ENCODE results near the gene CRAMP1.
A peak's percentile ranks its signal among the peaks of the same experiment; 100 is the strongest.

Gene CRAMP1

GRCh38 chr16:1597154-1597553 lies 15.0 kb upstream of the CRAMP1 start:
- DNase-seq = no peak

DNA sequence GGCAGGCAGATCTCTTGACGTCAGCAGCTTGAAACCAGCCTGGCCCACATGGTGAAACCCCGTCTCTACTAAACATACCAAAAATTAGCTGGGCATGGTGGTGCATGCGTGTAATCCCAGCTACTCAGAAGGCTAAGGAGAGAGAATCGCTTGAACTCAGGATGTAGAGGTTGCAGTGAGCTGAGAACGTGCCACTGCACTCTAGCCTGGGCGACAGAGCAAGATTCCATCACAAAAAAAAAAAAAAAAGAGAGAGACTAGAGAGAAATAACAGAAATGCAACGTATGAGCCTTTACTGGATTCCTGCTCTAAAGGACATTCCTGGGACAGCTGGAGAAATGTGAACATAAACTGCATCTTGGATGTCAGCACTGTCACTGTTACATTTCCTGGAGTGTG lies 11.1 kb upstream of the CRAMP1 start:
- DNase-seq = no peak

DNA sequence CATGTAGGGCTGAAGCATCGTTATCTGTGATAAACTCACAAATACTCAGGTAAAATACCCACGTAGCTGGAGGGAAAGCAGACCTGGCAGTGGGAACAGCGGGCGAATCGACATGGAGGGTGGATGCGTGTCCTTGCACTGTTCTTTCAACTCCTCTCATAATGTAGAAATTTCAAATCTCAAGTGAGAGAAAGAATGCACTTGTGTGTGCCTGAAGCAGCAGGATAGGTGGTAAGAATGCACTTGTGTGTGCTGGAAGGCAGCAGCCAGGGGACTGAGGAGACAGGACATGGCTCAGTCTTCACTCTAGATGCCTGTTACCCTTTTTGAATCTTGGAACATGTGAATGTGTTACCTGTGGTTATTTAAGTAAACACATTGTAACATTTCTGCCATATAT lies 10.7 kb upstream of the CRAMP1 start:
- no peak for DNase-seq

DNA sequence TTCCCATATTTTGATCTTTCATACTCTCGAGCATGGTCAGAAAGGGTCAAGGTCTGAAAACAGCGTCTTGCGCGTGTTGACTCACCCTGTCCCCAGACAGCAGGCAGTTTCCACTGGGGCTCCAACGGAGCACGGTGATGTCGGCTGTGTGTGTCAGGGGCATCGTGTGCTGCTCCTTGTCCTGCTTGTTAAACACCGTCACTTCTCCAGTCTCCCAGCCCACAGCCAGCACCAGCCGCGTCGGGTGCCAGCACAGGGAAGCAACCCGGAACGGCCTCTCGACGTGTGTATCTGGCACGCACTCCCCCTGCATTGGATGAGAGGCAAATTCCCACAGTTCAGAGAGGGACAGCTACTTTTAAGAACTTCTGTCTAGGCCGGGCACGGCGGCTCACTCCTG lies 9.9 kb upstream of the CRAMP1 start:
- no peak for DNase-seq

- no peak for DNase-seq
Measured at GRCh38 chr16:1606774-1607173, 5.4 kb upstream of the CRAMP1 start.

DNA sequence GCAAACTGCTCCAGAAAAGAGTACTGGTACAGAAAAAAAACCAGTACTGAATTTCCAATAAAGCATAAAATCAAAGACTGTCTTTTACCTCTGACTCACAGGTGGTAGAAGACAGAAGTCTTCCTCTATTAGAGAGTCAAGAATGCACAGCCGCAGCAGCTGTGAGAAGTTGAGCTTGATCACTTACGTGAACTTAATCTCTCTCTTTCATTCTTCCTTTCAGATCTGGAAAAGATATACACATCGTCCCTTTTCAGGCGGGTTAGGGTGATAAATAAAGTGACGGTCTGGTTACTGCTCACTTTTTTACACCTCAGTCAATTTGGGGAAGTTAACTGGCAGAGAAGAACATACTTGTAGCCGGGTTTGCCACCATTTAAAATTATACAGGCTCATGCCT lies 4.2 kb upstream of the CRAMP1 start:
- DNase-seq = no peak

GRCh38 chr16:1610071-1610898 lies 1.9 kb upstream of the CRAMP1 start:
- DNase-seq = peak; percentile 88

DNA sequence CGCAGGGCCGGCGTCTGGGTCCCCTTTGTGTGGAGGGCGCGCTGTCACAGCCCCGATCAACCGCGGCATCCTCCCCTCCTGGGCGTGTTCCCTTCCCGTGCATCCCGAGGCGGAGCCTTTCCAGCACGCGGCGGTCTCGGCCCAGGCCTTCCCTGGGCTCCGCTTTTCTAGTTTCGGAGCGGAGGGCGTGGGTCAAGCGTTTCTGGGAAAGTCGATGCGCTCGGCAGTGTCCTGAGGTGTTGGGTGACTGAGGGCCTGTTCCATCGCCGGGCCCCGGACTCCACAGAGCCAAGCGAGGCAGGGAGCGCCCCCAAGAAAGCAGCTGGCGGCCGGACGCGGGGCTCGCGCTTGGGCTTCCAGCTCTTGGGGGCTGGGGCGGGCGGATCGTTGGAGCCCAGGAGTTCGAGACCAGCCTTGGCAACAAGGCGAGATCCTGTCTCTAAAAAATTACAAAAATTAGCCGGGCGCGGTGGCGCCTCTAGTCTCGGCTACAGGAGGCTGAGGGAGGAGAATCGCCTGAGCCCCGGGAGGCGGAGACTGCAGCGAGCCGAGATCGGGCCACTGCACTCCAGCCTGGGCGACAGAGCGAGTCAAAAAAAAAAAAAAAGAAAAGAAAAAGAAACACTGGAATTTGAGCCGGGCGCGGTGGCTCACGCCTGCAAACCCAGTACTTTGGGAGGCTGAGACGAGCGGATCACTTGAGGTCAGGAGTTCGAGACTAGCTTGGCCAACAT lies 1.1 kb upstream of the CRAMP1 start:
- DNase-seq = no peak

DNA sequence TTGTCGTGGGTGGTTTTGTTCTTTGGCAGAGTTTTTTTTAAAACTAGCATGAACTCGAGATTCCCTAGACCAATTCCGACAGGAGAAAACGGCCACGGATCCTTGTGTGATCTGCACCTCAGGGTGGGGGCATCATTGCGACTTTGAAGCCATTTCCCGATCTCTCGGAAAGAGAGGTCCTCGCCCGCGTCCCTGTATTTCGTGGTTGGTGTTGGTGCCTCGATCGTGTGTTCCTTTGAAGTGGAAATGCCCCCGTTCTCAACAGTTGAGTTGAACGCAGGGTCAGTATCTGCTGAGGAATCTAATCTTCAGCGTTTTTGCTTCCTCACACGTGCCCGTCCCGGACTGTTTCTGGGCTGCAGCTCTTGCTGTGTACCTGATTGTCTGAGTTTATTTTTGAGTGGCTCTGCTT lies 1.1 kb downstream of the CRAMP1 start:
- no peak for DNase-seq

DNA sequence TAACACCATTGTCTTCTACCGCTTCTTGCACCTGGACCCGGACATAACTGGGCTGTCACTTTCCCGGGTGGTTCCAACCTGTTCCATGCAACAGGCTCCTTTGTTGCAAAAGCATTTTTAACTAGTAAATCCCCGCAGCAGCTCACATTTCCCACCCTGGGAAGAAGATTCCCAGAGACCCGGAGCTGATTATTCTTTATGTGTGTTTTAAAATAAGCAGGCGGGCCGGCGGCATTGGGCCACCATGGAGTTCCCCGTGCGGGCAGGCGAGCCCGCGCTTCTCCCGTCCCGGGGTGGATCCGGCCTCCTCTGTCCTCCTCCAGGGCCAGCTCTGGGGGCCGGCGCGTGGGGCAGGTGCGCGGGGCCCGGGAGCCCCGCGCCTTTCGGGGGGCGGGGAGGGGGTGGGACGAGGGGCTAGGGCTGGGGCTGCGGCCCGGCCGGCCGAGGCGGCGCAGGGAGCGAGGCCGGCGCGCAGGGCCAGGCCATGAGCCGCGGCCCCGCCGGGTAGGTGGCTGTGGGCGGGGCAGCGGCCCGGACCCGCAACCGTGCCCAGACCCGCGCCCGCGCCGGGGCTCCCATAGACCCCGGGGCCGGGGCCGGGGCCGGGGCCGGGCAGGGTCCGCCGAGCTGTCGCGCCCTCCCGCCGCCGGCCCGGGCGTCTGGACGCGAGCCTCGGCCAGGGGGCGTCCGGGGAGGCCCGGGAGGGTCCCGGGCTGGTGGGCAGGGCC lies 1.7 kb downstream of the CRAMP1 start:
- DNase-seq = no peak

DNA sequence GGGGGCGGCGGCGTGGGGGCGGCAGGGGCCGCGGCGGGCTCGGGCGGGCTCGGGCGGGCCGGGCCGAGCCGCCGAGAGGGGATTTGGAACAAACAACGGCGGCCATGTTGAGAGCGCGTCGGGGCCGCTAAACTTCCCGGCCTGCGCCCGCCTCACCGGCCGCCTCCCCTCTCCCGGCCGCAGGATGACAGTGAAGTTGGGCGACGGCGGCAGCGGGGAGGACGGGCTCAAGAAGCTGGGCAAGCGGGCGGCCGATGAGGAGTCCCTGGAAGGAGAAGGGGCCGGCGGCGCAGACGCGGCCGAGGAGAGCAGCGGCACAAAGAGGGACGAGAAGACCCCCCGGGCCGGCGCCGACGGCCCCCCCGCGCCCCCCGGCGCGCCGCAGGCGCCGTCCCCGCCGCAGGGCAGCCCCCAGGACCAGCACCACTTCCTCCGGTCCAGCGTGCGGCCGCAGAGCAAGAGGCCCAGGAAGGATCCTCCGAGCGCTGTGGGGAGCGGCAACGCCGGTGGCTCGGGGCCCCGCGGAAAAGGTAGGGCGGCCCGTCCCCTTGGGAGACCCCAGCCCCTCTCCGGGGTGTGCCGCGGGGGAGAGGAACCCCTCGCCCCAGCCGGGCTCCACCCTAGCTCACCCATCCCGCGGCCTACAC lies 2.4 kb downstream of the CRAMP1 start:
- peak; percentile 12 for DNase-seq

- no peak for DNase-seq
Measured at GRCh38 chr16:1615761-1616160, 3.6 kb downstream of the CRAMP1 start.

- no peak for DNase-seq
Measured at GRCh38 chr16:1619976-1620375, 7.8 kb downstream of the CRAMP1 start.

GRCh38 chr16:1620391-1620790 lies 8.2 kb downstream of the CRAMP1 start:
- DNase-seq = no peak

DNA sequence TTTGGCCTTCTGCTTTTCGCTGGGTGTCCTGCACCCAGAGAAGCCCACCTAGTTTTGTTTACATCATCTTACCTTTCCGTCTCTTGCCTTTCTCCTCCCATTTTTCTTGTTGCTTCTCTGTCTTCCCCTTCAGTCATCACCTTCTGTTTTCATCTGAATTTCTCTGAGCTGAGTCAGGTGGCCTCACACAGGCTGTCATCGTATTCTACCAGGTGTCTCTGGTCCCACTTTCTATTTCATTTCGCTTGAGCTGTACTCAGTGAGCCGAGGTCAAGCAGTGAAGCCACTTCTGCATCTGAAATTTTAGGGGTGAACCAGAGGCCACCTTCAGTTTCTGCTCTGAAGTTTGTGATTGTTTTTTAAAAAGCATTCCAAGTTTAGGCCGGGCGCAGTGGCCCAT lies 9.7 kb downstream of the CRAMP1 start:
- DNase-seq = no peak

DNA sequence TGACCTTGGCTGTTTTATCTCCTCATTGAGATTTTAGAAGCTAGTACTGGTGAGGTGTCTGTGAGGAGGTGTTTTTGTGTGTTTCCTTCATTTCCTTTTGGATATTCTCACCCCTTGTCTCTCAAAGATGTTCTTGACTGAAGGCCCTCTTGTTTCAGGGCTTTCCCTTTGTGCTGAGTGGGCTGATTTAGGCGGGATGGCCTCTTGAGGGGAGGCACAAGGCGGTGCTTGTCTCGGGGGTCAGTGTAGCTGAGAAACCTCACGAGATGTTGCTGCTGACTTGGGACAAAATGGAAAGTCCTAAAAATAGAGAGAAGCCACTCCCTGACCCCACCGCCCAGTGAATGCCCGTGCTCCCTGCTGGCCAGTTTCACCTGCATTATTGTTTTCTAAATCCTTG lies 14.2 kb downstream of the CRAMP1 start:
- DNase-seq = no peak

DNA sequence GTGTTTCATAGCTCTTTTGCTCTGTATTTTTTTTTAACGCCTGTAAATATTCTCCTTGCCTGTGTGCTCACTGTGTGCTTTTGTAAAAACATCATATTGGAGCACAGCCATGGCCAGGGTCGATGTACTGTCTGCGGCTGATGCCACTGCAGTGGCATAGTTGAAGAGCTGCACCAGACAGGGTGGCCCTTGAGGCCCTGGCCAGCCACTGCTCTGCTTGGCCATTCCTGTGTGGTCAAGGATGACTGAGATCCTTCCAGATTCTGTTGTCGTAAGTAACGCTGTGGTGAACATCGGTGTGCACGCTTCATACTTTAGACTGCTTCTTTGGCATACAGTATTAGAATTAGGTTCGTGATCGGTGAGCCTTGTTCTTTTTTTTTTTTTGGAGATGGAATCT lies 14.6 kb downstream of the CRAMP1 start:
- no peak for DNase-seq

DNA sequence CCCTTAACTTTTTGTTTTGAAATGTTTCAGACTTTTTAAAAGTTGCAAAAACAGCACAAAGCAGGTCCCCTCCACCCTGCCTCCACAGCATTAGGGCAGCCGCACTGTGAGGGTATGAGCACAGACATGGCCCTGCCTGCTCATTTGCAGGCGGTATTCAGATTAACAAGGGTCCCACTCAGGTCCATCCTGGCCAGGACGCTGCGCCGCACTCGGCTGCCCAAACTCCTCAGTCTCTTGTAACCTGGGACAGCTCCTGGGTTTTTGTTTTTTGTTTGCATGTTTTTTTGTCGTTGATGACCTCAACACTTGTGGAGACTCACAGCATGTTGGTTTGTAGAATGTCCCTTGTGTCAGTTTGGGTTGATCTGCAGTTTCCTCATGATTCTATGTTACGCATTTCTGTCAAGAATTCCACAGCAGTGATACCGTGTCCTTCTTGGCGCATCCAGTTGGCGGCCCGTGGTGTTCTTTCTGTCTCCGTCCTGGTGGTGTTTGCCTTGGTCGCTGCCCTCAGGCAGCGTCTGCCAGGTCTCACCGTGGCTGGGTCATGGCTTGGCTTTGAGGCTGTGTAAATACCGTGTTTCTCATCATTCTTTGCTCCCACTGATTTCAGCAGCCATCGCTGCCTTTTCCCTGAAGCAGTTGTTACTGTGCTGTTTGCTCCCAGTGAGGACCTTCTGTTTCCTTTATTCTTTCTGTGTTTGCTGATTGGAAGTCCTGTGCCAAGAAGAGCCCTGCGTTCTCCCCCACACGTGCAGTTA lies 18.5 kb downstream of the CRAMP1 start:
- DNase-seq = no peak

GRCh38 chr16:1631230-1631629 lies 19.1 kb downstream of the CRAMP1 start:
- DNase-seq = no peak

DNA sequence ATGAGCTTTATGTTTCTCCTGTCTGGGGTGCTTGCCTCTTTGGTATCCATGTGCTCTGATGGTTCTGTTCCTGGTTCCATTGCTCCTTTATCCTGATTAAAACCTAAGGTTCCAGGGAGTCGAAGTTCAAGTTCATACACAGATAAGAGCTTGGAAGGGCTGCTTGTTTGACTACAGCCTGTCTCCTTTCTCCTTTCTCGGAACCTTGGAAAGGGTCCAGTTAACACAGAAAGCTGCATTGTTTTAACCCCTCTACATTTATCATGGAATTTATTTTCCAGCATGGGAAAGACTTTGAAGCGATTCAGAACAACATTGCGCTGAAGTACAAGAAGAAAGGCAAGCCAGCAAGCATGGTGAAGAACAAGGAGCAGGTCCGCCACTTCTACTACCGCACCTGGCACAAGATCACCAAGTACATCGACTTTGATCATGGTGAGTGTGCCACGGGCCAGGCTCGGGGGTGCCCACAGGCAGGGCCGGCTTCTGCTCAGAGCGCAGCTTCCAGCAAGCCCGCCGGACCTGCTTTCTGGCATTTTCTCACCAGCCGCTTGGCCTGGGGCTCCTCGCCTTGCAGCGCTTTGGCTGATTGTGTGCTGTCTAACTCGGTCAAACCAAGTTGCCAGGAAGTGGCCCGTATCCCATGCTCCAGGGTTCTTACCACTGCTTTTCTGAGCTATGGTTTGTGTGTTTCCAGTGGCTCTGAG lies 19.9 kb downstream of the CRAMP1 start:
- no peak for DNase-seq

DNA sequence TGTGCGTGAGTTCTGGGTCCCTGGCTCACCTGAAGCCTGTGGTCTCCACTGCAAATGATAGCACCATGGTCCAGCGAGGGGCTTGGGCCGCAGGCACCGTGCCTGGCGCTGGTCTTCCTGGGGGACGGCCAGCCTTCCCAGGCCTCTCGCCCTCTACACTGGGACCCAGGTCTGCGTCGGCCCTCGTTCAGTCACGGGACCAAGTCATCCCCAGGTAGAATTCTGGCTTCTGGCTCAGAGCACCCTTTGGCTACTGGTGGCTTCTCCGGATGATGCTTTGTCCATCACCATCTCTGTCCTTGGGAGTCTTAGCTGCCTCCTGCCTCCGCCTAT lies 20.4 kb downstream of the CRAMP1 start:
- no peak for DNase-seq

GRCh38 chr16:1633310-1633709 lies 21.1 kb downstream of the CRAMP1 start:
- no peak for DNase-seq
